T-helper 22 cell (primary cell): ENCODE results near the gene FNDC3B.

Experiments used
- DNase-seq: peaks from one replicate; pipeline ENCODE4 v3.0.0-alpha.2; 2020; ENCODE audit warnings: low read depth

FNDC3B gene

DNA sequence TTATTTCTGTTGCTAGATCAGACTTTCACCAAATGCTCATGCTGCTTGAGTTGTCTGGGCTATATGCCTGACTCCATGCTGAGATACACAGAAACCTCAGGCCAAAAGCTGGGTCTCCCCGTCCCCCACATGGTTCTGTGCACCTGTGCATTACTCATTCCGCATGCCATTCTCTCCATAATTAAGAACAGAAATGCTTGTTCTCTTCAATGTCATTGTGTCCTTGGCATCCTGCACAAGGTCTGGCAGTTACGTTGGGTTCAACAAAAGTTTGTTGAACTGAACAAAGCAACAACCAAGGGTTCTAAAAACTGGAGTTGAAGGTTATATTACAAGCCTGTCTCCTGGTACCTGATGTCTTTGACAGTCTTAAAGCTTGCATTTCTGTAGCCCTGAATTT, 177.5 kb downstream of the FNDC3B start:
- no peak for DNase-seq

DNA sequence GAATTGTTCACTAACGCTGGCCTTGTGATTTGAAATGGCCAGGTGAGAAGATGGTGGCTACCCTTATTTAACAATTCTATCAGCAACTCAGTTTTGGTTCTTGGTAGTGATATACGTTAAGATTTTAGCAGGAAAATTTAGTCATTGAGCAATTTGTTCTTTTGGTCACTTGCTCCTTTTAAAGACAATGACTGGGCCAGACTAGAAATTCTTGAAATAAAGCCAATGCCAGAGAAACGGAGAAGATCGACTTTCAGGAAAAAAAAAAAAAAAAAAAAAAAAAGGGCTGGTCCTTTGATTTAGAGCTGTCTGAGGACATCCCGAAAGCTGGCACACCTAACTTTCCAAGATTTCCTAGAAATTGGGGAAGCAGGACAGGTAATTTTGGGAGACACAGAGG, 178.5 kb downstream of the FNDC3B start:
- DNase-seq: no peak

DNA sequence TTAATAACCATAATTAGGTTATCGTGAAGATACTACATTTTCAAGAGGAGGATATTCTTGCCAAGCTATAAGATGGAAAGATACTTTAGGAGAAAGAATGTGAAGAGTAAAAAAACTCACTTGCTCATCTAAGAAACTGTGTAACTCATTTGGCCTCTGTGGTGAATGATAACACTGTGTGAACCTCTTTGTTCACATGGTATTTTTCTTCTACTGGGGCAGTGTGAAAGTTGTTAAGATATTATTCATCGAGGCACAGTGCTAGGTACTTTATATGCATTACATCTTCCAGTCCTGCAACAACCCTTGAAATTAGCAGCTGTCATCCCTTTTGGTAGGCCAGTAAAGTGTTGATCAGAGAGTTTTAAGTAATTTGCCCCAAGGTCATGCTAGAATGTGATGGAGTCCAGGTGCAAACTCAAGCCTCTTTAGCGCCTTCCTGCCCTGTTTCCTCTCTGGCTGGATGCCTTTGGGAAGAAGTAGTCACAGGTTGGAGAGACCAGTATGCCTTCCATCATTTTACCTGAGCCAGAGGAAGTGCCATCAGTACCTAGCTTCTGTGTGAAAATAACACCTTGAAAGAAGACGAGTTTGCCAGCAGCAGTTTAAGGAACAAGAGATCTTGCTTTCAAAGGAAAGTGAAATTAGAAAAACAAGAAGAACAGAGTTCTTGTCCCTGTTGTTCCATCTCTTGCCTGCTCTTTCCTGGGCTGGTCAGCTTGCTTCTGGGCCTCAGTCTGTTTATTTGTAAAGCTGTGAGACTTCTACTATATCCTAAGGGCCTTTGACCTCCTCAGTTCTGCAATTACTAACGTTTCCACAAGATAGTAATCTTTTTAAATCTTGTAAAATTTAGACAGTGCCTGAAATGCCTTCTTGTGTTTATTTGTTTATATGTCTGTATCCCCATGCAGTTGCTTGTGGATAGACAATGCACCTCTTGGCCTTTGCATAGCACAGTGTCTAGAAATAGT, 179.3 kb downstream of the FNDC3B start:
- no peak for DNase-seq

DNA sequence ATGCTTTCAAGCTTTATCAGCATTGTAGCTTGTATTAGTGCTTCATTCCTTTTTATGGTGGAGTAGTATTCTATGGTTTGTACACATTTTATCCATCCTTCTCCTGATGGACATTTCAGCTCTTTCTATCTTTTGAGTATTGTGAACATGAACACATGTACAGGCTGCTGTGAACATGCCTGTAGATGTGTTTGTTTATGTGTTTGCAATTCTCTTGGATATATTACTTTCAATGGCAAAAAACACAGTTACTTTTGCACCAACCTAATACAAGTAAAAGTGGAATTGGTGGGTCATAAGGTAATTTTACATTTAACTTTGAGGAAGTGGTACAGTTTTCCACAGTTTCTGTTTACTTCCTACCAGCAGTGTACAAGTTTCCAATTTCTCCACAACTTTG, 180.4 kb downstream of the FNDC3B start:
- DNase-seq: no peak

DNA sequence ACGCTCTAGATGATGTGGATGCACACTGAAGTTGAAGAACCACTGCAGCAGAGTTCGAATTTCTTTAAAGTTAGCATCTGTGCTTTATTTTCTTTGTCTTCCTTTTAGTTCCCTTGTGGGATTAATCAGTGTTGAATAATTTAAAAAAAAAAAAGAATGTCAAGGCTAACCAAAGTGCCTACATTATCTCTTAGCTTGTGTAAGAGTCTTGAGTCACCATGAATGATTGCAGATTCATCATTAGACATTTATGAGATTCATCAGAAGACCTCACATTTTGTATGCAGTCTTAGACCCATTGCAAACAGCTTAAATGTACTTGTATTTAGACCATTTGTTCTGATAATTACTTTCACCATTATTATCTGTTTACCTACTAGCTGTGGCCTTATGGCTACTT, 182.2 kb downstream of the FNDC3B start:
- no peak for DNase-seq

DNA sequence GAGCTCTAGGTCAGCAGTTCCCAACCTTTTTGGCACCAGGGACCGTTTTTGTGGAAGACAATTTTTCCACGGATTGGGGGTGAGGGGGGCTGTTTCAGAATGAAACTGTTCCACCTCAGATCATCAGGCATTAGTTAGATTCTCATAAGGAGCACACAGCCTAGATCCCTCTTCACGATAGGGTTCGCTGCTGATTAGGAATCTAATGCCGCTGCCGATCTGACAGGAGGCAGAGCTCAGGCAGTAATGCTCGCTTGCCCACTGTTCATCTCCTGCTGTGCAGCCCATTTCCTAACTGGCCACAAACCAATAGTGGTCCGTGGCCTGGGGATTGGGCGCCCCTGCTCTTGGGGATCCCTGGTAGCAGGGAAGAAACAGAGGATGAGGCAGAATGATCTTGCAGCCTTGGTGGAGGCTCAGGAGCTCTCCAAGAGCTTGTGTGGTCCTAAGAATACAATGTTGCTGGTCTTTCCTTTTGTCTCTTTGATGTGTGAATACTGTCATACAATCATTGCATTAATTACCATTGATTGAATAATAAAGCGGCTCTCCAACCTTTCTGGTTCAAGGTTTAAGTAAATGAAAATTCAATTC, 183.2 kb downstream of the FNDC3B start:
- no peak for DNase-seq

DNA sequence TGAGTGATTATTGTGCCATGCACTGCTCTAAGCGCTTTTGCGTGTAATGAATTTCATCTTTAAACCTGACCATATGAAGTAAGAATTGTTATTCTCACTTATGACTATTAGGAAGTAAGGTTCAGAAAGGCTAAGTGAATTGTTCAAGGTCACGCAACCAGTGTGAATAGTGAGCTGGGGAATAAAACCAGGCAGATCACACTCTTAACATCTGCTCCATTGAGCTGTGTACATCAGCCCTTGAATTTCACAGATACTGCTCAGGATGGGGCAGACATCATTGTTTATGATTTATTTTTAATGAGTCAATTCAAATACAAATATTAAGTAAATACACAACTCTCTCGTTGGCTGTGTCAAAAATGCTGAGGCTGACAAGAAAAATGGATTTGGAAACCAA, 184.5 kb downstream of the FNDC3B start:
- no peak for DNase-seq

DNA sequence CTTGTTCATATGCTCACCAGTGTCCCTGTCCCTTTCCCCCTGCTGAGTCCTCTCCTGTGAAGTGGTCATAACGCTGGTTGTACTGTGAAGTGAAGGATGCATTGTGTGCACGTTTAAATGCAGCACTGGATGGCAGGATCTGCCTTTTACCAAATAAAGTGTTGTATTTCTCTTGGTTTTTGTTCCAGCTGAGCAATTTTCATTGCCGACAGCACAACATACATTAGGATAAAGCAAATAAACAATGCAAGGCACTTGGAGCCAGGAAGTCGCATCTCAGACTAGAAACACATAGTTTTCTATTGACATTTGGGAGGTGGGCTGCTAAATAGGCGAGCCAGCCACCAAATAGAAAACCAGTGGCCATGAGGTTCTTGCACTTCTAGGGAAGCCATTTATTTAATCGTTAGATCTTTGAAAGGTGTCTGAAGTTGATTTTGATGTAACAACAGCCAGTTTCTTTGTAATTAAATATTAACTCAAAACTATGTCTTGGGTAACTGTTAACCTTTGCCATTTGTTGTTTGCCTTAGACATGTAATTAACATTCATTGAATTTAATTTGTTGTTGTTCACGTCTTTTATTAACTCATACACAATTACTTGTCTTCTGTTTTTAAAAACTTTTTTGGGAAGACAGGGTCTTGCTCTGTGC, 185.3 kb downstream of the FNDC3B start:
- DNase-seq: no peak

DNA sequence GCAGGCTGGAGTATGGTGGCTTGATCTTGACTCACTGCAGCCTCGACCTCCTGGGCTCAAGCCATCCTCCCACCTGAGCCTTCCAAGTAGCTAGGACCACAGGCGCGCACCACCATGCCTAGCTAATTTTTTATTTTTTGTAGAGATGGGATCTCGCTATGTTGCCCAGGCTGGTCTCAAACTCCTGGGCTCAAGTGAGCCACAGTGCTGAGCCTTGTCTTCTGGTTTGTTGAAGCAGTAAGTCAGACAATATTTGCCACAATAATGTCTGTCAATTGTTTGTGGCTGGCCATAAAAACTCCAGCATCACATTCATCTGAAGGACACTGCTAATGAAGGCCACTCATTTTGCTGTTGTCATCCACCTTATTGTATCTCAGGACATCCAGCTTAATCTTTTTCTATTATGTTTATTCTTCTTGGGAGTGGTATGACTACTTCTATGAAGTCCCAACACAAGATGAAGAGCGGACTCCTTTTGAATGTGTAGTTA, 185.9 kb downstream of the FNDC3B start:
- no peak for DNase-seq

DNA sequence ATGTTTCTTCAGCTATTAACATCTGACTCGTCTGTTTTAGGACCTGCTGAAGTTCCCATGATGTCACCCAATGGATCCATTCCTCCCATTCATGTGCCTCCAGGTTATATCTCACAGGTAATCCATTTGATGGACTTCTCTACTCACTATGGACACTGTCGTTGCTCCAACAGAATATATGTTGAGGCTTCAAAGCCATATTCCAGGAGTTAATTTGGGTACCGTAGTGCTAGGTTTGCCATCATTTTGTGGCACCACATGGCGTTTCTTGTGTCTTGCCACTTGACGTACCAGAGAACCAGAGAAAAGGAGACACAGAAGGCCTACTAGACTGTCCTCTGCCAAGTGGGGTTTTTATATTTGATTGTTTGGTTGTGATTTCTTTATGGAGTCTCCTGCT, 187.5 kb downstream of the FNDC3B start:
- no peak for DNase-seq

DNA sequence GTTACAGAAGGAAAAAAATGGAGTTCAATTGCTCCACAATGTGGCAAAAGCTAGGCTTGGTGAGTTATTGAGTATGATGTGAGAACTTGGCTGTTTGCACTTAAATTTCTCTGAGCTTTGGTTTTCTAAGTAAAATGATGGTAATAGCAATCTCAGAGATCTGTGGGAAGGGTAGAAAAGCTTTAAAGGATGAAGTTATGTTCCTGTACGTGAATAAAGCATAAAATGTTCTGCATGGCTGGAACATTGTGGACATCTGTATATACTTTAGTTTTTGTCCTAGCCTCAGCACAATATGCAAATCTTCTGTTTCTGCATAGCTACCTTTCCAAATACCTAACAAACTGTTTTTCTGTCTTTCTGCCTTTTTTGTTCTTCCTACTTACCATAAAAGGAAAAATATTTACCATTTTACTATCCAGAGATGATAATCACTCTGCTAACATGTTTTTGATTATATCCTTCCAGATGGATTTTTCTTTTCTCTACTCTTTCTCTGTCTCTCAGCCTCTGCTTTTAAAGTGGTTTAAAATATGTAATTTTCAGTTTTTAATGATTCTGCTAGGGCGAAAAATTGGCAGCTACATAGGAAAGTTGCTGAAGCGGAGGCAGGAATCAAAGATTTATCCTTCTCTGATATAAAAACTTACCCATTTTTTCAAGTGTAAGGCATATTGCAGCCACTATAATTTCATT, 188.1 kb downstream of the FNDC3B start:
- DNase-seq: no peak

DNA sequence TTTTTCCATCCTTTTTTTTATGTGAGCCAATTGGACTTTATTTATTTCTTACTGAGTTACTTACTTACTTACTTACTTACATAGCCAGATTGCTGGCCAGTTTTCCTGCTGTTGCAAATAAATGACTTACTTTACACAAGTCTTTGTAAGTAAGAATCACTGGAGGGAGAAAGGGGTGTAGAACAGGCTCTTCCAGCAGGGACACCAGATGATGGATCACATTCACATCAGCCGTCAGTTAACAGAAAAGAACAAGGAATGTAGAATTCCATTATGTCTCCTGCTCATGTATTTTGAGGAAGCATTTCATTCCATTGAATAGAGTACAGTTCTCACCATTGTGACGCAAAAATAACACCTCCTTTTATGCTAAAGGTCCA, 188.6 kb downstream of the FNDC3B start:
- DNase-seq: no peak

DNA sequence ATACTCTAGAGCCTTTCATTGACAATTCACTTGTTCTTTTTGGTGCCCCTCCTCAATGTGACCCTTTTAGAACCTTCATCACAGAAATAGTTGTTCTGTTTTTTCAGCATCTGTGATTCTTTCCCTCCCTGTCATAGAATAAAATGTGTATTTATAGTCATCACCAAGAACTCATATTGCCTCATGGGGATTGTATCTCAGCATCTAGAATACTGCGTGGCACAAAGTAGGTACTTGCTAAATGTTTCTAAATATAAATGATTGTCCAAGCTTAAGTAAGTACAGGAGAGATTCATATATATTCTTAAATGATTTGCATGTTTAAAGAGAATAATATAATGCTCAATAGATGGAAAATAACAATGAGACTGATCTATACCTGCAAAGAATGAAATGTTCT, 190.1 kb downstream of the FNDC3B start:
- DNase-seq: no peak

DNA sequence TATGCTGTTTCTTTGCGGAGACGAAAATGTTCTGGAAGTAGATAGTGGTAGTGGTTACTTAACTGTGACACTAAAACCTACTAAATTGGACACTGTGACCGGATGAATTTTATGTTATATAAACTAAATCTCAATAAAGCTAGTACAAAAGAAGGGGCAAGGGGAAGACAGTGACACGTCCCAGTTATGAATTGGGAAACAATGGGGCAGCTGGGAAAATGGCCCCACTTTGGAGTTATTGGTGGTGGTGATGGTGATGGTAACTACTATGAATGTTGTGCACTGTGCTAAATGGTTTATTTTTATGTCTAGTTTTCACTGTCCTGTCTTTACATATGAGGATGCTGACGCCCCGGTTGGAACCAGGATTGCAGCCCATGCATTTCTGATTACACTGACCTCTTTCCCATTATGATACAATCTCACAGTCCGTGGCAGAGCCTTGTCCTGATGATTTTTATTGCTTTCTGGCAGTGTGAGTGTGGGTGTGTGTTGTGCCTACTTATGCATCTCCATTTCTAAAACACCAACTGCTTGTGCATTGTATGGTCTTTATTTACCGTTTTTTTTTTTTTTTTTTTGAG, 192.0 kb downstream of the FNDC3B start:
- DNase-seq: no peak

DNA sequence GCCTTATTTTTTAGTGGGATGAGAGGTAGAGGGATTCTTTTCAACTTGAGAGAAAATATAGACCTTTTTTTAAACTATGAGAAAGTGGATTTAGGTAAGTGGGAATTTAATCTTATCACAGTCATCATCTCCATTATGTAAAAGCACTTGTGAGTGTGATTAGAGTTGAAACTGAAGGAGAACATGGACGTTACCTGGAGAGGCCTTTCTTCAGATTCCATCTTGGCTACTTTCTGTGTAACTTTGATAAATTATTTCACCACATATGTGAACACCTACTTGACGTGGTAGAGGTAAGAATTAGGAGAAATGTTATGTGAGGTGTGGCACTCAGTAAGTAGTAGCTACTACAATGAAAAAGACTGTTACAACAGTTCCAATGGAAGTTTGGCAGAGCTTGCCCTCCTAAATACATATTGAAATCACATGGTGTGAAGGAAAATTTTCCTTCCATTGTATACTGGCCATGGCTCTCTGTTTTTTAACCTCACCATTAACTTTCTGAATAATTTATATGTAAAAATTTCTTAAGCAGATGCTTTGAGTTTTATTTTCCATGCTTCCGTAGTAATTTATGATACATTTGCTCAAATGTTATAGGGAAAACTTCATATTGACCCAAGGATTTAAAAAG, 193.3 kb downstream of the FNDC3B start:
- DNase-seq: no peak

DNA sequence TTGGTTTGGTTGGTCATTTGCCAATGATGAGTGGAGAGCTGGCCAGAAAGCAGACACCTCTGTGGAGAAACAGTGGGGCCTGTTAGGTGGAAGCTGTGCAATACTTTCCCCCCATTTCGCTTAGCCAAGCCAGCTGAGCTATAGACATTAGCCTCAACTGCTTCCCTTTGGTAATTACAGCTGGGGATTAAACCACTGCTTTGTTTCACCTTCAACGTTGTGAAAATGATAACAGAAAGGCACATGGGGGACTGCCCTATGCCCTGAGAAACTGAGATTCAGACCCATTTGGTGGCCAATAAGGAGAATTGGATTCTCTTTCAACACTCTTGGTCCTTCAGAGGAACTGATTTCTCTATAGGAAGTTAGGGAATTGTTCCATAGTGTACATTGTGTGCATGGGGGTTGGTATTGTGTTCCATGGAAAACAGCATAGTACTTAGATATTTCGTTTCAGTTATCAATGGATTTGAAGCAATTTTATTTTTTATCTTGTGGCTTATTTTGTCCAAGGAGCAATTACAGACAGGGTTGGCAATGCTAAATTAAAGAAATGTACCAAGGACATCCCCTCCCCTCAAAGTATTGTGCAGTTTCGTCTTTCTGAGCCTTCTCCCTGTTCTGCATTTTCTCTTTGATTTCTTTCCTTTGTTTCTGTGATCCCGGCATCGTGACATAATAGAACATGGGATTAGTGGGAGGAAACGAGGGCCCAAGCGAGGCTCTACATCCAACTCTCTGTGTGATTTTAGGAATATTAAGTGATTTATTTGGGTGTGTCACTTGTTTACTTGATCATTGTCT, 194.3 kb downstream of the FNDC3B start:
- DNase-seq: no peak

DNA sequence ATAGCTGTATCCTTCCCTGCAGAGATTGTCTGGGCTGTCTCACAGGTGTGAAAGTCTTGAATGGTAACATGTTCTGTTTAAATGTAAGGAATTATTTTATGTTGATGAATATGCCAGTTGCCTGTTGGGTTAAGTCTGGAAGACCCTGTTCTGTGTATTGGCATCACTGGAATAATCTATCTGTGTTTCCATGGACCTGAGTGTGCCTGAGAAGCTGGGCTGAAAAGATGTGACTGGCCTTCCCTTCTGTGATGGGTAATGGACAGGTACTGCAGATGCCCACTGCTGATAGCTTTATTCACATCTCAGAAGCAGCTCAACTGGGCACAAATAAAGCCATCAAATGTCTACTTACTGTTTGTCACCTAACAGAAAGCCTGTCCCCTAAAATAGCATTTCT, 196.3 kb downstream of the FNDC3B start:
- no peak for DNase-seq

DNA sequence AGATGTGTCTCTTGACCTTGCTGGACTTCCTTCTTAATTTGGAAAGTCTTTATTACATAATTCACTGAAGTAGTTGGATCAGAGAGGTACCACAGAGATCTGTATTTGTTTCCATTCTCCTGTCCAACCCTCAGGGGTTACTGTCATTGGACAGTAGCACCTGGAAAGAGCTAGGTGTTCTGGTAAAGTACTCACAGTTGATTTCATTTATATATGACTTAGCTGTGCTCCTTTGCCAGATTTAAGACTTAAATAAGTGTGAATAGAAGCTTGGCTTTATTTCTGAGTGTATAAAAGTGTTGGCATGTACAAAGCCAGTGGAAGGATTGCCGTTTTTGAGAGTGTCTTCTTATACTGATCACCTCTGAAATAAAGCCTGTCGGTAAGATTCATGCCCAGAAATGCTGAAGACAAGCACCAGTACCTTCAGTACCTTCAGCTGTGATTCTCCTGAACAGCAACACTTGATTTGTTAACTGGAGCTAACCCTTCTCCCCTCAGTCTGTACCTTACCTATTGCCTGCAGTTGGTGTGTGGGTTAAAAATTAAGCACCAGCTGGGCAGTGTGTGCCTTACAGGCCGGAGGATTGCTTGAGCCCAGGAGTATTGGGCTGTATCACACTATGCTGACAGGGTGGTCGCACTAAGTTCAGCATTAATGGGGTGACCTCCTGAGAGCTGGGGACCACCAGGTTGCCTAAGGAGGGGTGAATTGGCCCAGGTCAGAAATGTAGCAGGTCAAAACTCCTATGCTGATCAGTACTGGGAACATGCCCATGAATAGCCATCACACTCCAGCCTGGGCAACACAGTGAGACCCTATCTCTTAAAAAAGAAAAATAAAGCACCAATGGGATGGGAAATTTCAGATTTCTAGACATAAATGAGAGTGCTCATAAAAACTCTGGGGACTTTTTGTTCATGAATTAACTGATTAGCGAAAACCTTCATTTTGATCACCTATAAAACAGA, 197.7 kb downstream of the FNDC3B start:
- no peak for DNase-seq

DNA sequence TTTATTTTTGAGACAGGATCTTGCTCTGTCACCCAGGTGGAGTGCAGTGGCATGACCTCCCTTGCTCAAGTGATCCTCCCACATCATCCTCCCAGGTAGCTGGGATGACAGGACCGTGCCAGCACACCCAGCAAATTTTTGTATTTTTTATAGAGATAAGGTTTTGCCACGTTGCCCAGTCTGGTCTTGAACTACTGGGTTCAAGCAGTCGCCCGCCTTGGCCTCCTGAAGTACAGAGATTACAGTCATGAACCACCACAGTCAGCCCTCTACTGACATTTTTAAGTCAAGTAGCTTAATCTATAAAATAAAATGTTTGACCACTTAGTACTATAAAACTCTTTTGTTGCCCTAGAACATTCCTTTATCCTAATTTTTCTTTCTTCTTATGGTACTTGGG, 198.8 kb downstream of the FNDC3B start:
- no peak for DNase-seq
